Trophoblast cell (in vitro differentiated cells and primary cell): Measurements from ENCODE around the gene NSUN7.

Experiments
- DNase-seq, 2 donors: peaks; one replicate each; pipeline ENCODE4 v3.0.0-alpha.2; 2016
- H2AFZ ChIP-seq: 2 replicates; pipeline ENCODE4 v1.6.1; 2013; ENCODE audit warnings: low read length, moderate library complexity, mild to moderate bottlenecking; ENCODE audit not compliant: insufficient read depth, poor library complexity
- H2AK5ac ChIP-seq: 2 replicates; pipeline ENCODE4 v1.6.1; 2013; ENCODE audit warnings: mild to moderate bottlenecking, low read length
- H2BK120ac ChIP-seq: 2 replicates; pipeline ENCODE4 v1.6.1; 2013; ENCODE audit warnings: low read length, mild to moderate bottlenecking, moderate library complexity; ENCODE audit not compliant: insufficient read depth, poor library complexity
- H2BK12ac ChIP-seq: 2 replicates; pipeline ENCODE4 v1.6.1; 2013; ENCODE audit warnings: mild to moderate bottlenecking, low read length, moderate library complexity
- H2BK5ac ChIP-seq: 2 replicates; pipeline ENCODE4 v1.6.1; 2013; ENCODE audit warnings: low read length, low read depth, moderate library complexity, mild to moderate bottlenecking; ENCODE audit not compliant: poor library complexity
- H3K14ac ChIP-seq: 2 replicates; pipeline ENCODE4 v1.6.1; 2013; ENCODE audit warnings: mild to moderate bottlenecking, low read length
- H3K18ac ChIP-seq: 2 replicates; pipeline ENCODE4 v1.6.1; 2013; ENCODE audit warnings: mild to moderate bottlenecking, low read length
- H3K23ac ChIP-seq: 2 replicates; pipeline ENCODE4 v1.6.1; 2013; ENCODE audit warnings: low read length
- H3K27ac ChIP-seq: 2 replicates; pipeline ENCODE4 v1.5.1; 2013; ENCODE audit warnings: low read depth, mild to moderate bottlenecking, inconsistent platforms, low read length, moderate library complexity
- H3K27me3 ChIP-seq: 2 replicates; pipeline ENCODE4 v1.6.1; 2013; ENCODE audit warnings: inconsistent platforms, mild to moderate bottlenecking, low read length, moderate library complexity; ENCODE audit not compliant: insufficient read depth
- H3K36me3 ChIP-seq, 2 experiments: 1 replicate in 1 of 2; 2 replicates in 1 of 2; pipeline ENCODE4 v1.6.1; 2013; ENCODE audit warnings: low read length in 2 of 2, mild to moderate bottlenecking in 2 of 2, moderate library complexity in 1 of 2; ENCODE audit not compliant: insufficient read depth in 2 of 2, control insufficient read depth in 1 of 2
- H3K4ac ChIP-seq: 2 replicates; pipeline ENCODE4 v1.6.1; 2013; ENCODE audit warnings: low read depth, mild to moderate bottlenecking, low read length, moderate library complexity
- H3K4me1 ChIP-seq, 2 experiments: 1 replicate in 1 of 2; 2 replicates in 1 of 2; pipeline ENCODE4 v1.6.1; 2013; ENCODE audit warnings: low read length in 2 of 2, mild to moderate bottlenecking in 2 of 2, moderate library complexity in 1 of 2; ENCODE audit not compliant: insufficient read depth in 2 of 2, control insufficient read depth in 1 of 2
- H3K4me2 ChIP-seq: 2 replicates; pipeline ENCODE4 v1.6.1; 2013; ENCODE audit warnings: inconsistent platforms, mild to moderate bottlenecking, low read length, moderate library complexity
- H3K4me3 ChIP-seq: 2 replicates; pipeline ENCODE4 v1.5.1; 2013; ENCODE audit warnings: mild to moderate bottlenecking, low read depth, low read length, inconsistent platforms
- H3K79me1 ChIP-seq: one replicate; pipeline ENCODE4 v1.6.1; 2013; ENCODE audit warnings: low read length
- H3K79me2 ChIP-seq: 2 replicates; pipeline ENCODE4 v1.6.1; 2013; ENCODE audit warnings: low read length, mild to moderate bottlenecking; ENCODE audit not compliant: control insufficient read depth, insufficient read depth, poor library complexity
- H3K9ac ChIP-seq: 2 replicates; pipeline ENCODE4 v1.6.1; 2013; ENCODE audit warnings: mild to moderate bottlenecking, low read length
- H3K9me3 ChIP-seq: 2 replicates; pipeline ENCODE4 v1.6.1; 2013; ENCODE audit warnings: low read depth, mild to moderate bottlenecking, control low read depth, inconsistent platforms, low read length; ENCODE audit not compliant: insufficient read depth
- H4K12ac ChIP-seq: 2 replicates; pipeline ENCODE4 v1.6.1; 2013; ENCODE audit warnings: low read depth, mild to moderate bottlenecking, low read length, moderate library complexity
- H4K8ac ChIP-seq: 2 replicates; pipeline ENCODE4 v1.6.1; 2013; ENCODE audit warnings: low read depth, mild to moderate bottlenecking, low read length, moderate library complexity
- H4K91ac ChIP-seq: one replicate; pipeline ENCODE4 v1.6.1; 2013; ENCODE audit warnings: low read depth, mild to moderate bottlenecking, low read length, moderate library complexity
- WGBS: extraction: QIAGEN DNeasy Blood & Tissue Kit; methylation state at CpG from one replicate; pipeline ENCODE4 v1.1.7; 2013; ENCODE audit warnings: missing lambda C conversion rate; ENCODE audit not compliant: insufficient read length, insufficient coverage; ENCODE audit errors: extremely low coverage; 5-methylcytosine and 5-hydroxymethylcytosine counted together

The NSUN7 gene

DNA sequence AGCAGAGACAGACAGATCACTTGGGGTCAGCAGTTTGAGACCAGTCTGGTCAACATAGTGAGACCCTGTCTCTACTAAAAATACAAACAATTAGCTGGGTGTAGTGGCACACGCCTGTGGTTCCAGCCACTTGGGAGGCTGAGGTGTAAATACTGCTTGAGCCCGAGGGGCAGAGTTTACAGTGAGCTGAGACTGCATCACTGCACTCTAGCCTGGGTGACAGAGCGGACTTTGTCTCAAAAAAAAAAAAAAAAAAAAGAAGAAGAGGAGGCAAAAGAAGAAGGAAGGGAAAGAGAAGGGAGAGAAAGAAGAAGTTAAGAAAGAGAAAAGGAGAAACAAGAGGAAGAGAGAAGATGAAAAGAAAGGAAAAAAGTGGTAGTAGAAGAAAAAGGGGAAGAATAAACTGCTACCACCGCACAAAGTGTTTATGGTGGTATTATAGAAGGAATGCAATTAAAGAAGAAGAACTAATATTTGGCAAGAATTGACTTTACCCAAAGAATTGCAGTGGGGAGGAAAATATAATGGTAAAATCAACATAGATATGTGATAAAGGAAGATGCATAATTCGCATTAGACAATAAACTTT is 19.6 kb upstream of the NSUN7 start:
- Histone ChIP-seq H4K8ac (no peak overlapping the region), H2BK120ac (no peak overlapping the region), H3K4me2 (no peak overlapping the region), H3K14ac (no peak overlapping the region), H2BK5ac (no peak overlapping the region), H3K9ac (no peak overlapping the region), H3K4me3 (no peak overlapping the region), H3K79me1 (no peaks in the 10 kb centered on the region), H3K27me3 (no peaks in the 10 kb centered on the region), H4K12ac (no peak overlapping the region), H2AK5ac (no peak overlapping the region), H2BK12ac (no peak overlapping the region), H3K9me3 (no peaks in the 10 kb centered on the region), H2AFZ (no peak overlapping the region), H3K27ac (no peak overlapping the region), H3K36me3 (no peaks in the 10 kb centered on the region), H3K4ac (no peak overlapping the region), H3K79me2 (no peaks in the 10 kb centered on the region), H3K4me1 (no peaks in the 10 kb centered on the region), H3K18ac (no peak overlapping the region), H3K23ac (no peak overlapping the region), H4K91ac (no peak overlapping the region)
- DNase-seq, result no peak
- no CpG with 5 or more reads among the region's 5 CpGs for WGBS

DNA sequence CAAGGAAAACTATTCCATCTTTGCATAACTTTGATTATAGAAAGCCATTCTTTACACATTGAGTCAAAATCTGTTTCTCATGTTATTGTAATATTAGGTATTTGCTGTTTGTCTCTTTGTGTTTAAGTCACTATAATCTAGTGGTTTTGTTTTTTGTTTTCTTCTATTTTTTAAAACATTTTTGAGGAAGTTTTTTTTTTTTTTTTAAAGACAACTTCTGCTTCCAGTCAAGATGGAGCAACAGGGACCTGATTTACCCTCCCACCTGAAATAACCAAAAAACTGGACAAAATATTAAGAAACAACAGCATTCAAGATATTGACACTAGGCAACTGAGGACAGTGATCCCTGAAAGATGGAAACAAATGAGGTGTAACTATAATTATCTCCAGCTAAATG is 18.4 kb upstream of the NSUN7 start:
- Histone ChIP-seq H3K18ac (no peak overlapping the region), H3K4me3 (no peak overlapping the region), H2AK5ac (no peak overlapping the region), H3K14ac (no peak overlapping the region), H3K36me3 (no peaks in the 10 kb centered on the region), H3K4me2 (no peak overlapping the region), H3K9me3 (no peaks in the 10 kb centered on the region), H3K9ac (no peak overlapping the region), H4K91ac (no peak overlapping the region), H4K12ac (no peak overlapping the region), H2BK5ac (no peak overlapping the region), H3K23ac (no peak overlapping the region), H2AFZ (no peak overlapping the region), H2BK12ac (no peak overlapping the region), H3K79me2 (no peaks in the 10 kb centered on the region), H2BK120ac (no peak overlapping the region), H4K8ac (no peak overlapping the region), H3K27me3 (no peaks in the 10 kb centered on the region), H3K4ac (no peak overlapping the region), H3K4me1 (no peaks in the 10 kb centered on the region), H3K79me1 (no peaks in the 10 kb centered on the region), H3K27ac (no peak overlapping the region)
- DNase-seq, result peak in 1 of 2 donors; percentile 83

DNA sequence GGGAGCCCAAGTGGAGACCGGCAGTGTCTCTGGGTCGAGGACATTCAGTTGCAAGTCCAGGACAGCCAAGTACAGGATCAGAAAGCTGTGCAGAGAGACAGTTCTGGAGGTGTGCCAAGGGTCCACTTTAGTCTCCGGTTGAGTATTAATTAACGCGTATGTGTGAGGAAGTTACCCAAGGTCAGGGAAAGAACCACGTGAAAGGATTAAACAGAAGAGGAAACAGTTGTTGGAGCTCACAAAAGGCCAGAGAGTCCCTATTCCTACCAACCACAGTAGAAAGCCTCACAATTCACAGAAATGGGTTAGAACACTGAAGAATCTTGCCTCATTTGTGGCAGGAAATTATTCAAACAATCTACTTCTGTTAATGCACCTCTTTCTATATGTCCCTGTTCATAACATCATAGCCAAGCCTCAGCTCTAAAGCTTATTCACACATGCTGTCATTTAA is 17.9 kb upstream of the NSUN7 start:
- Histone ChIP-seq H2AFZ (no peak overlapping the region), H2BK12ac (no peak overlapping the region), H3K79me1 (no peaks in the 10 kb centered on the region), H4K91ac (no peak overlapping the region), H3K4me2 (no peak overlapping the region), H3K9ac (no peak overlapping the region), H3K23ac (no peak overlapping the region), H2AK5ac (no peak overlapping the region), H3K27me3 (no peaks in the 10 kb centered on the region), H3K36me3 (no peaks in the 10 kb centered on the region), H3K14ac (no peak overlapping the region), H3K4me3 (no peak overlapping the region), H2BK5ac (no peak overlapping the region), H4K8ac (no peak overlapping the region), H3K4me1 (no peaks in the 10 kb centered on the region), H4K12ac (no peak overlapping the region), H2BK120ac (no peak overlapping the region), H3K27ac (no peak overlapping the region), H3K18ac (no peak overlapping the region), H3K79me2 (no peaks in the 10 kb centered on the region), H3K9me3 (no peaks in the 10 kb centered on the region), H3K4ac (no peak overlapping the region)
- WGBS, result no CpG with 5 or more reads among the region's 6 CpGs
- peak in 1 of 2 donors; percentile 30 for DNase-seq

DNA sequence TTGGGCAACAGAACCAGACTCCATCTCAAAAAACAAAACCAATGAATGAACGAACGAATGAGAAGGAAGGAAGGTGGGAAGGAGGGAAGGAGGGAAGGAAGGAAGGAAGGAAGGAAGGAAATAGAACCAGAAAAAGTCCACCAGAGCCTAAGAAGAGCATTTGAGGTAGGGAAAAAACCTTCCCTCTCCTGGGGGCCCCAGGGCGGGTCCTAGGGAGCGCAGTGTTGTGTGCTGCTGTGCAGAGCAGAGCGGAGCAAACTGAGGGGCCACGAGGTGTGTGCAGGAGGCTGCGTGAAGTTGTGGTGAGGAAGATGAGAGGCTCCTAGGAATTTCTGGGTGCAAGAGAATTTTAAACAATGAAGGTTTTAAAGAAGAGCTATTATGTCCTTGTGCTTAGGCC is 16.0 kb upstream of the NSUN7 start:
- Histone ChIP-seq H3K4ac (no peak overlapping the region), H3K4me3 (no peak overlapping the region)
- 100% methylated on average over 2 of the region's 7 CpGs for WGBS

More for the DNA sequence above, 16.0 kb upstream of the NSUN7 start:
- no peak overlapping the region for H3K4me2 ChIP-seq
- no peak overlapping the region for H3K27ac ChIP-seq
- no peak overlapping the region for H2BK12ac ChIP-seq
- H2BK120ac ChIP-seq, result no peak overlapping the region
- H2AK5ac ChIP-seq, result no peak overlapping the region
- no peak overlapping the region for H3K23ac ChIP-seq
- no peak overlapping the region for H2AFZ ChIP-seq
- no peaks in the 10 kb centered on the region for H3K27me3 ChIP-seq
- no peak overlapping the region for H2BK5ac ChIP-seq
- no peak overlapping the region for H3K9ac ChIP-seq
- no peak overlapping the region for H3K18ac ChIP-seq
- DNase-seq, result no peak
- H3K4me1 ChIP-seq, result no peaks in the 10 kb centered on the region
- H3K36me3 ChIP-seq, result no peaks in the 10 kb centered on the region
- H3K79me1 ChIP-seq, result no peaks in the 10 kb centered on the region
- no peak overlapping the region for H4K91ac ChIP-seq
- H4K12ac ChIP-seq, result no peak overlapping the region
- no peaks in the 10 kb centered on the region for H3K79me2 ChIP-seq
- H4K8ac ChIP-seq, result no peak overlapping the region
- H3K14ac ChIP-seq, result no peak overlapping the region
- H3K9me3 ChIP-seq, result no peaks in the 10 kb centered on the region
